GM18907 (cell line): ENCODE data around the gene METTL2B.
"Not testable (repeated sequence)": the region's sequence is repeated elsewhere in the genome, so short reads cannot be mapped to it uniquely, and the experiment has no call there.

Source experiments
- ATAC-seq: cut with Tn5 transposase; IDR thresholded peaks from one replicate; pipeline ENCODE4 v1.9.1; 2021; ENCODE audit warnings: mild to moderate bottlenecking, moderate library complexity; ENCODE audit not compliant: unreplicated experiment

Gene METTL2B

GRCh38 chr7:128523226-128523931 lies 46.8 kb downstream of the METTL2B start:
- ATAC-seq = not testable (repeated sequence)

GRCh38 chr7:128523932-128524524 lies 47.5 kb downstream of the METTL2B start:
- not testable (repeated sequence) for ATAC-seq

GRCh38 chr7:128525584-128525983 lies 49.0 kb downstream of the METTL2B start:
- ATAC-seq = not testable (repeated sequence)

DNA sequence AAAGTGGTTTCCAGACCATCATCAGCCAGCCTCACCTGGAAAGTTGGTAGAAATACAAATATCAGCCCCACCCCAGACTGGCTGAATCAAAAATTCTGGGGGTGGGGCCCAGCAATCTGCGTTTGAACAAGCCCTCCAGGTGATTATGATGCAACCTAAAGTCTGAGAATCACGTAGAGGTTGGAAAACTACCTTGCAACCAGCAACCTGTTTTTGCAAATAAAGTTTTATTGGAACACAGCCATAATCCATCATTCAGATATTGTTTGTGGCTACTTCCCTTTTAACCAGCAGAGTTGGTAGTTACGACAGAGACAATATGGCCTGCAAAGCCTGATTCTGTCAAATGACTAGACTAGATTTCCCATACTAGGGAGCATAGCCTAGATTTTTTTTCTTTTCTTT lies 49.5 kb downstream of the METTL2B start:
- ATAC-seq = not testable (repeated sequence)

GRCh38 chr7:128529191-128529590 lies 52.6 kb downstream of the METTL2B start:
- not testable (repeated sequence) for ATAC-seq

DNA sequence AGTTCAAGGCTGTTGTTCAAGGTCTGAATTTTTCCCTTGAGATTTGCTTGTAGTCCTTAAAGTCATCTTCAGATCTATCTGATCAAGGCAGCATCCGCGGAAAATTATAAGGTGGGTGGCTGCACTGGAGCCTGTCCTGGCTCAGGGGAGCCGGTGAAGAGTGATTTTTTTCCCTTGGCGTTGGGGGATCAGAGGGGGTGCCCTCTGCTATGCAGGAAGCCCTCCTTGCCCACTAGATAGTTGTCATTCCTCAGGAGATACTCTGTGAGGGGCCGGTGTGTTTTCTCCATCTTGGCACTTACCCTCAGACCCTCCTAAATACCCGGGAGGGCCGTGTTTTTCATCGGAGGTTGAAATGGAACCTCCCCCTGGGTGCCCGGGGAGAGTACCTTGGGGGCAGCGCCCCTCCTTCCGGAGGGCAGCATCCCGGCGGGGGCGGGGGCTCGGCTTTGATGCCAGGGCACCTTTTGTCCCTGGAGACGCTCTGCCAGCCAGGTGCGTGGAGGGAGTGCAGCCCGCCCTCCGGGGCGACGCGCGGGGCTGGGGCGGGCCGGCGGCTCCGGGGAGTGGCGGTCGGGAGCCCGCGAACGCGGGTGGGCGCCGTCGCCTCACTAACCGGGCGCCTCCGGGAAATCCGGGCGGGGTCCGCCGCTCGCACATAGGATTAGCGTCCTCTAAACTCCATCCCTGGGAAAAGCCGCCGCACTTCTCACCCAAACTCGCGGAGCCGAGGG lies 53.7 kb downstream of the METTL2B start:
- ATAC-seq = peak; percentile 16

DNA sequence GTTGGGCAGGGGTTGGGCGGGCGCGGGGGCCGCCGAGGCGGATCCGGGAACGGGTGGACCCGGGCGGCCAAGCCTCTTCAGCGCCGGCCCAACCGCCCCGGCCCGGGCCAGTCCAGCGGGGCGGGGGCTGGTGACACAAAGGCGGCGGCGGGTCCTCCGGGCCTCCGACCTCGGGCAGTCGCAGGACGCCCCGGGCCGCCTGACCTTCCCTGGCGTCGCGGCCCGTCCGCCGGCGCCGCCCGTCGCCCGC lies 54.2 kb downstream of the METTL2B start:
- ATAC-seq = no peak

- ATAC-seq = peak; percentile 74
Observed at GRCh38 chr7:128531105-128531954, 54.8 kb downstream of the METTL2B start.

DNA sequence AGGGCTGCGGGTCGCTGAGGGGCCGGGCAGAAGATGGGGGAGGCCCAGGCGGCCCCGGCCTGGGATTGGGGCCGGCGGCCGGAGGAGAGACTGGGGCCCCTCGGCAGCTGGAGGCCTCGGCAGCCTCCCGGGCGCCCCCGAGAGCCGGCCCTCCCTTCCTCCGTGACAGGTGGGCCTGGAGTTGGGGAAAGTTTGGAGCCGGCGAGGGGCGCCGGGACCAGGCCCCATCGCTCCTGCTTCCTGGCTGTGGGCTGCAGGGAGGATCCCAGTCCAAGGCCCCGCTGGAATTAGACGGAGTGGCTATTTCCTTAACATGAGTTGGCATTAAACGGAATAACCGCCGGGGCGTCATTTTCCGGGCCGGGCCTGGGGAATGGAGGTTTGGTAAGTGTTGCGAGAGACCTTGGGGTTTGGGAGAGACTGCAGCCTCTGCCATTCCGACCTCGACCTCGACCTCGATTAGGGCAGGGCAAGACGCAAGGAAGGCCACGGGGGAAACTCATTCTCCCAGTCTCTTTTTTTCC lies 55.5 kb downstream of the METTL2B start:
- peak; percentile 32 for ATAC-seq

- not testable (repeated sequence) for ATAC-seq
Observed at GRCh38 chr7:128532956-128533355, 56.4 kb downstream of the METTL2B start.

DNA sequence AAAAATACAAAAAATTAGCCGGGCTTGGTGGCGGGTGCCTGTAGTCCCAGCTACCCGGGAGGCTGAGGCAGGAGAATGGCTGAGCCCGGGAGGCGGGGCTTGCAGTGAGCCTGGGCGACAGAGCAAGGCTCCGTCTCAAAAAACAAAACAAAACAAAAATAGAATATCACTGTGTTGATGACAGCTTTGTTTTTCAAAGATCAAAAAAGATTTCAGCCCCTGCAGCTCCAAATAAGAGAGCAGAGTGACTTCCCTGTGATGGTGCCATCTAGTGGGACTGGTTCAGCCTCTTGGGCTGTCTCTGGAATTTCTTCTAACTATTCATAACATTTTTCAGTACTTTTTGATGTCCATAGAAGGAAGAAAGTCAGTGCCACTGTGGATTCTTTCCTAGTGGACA lies 60.9 kb downstream of the METTL2B start:
- peak; percentile 61 for ATAC-seq

DNA sequence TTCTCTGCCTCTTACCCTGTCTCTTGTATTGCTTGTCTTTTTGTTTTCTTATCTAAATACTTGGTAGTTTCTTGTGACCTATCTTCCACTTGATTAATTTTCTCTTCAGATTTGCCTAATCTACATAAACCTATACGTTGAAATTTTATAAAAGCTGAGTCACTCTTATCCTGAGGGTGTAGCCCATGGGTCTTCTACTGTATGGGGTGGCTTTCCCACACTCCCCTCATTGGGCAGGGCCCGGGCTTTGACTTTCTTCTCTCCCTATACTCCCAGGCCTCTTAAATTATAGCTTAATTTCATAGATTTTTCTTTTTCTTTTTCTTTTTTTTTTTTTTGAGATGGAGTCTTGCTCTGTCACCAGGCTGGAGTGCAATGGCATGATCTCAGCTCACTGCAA lies 66.0 kb downstream of the METTL2B start:
- ATAC-seq = not testable (repeated sequence)

DNA sequence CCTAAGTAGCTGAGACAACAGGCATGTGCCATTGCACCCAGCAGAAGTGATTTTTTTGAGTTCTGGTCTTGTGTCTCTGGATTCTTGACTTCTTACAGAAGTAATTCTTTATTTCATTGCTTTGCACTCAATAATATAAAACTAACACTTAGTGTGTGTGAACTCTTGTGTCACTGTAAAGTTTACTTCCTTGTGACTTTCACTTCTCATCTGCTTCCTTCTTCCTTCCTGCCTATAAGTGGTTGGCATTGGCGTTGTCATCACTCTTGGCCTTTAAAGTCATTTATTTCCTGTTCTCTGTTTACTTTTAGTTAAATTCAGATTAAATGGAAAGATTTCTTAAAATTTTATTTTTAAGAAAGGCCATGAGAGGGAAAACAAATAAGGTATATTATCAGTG lies 66.8 kb downstream of the METTL2B start:
- ATAC-seq = not testable (repeated sequence)

GRCh38 chr7:128546319-128546851 lies 69.8 kb downstream of the METTL2B start:
- ATAC-seq = not testable (repeated sequence)

GRCh38 chr7:128550920-128551319 lies 74.4 kb downstream of the METTL2B start:
- ATAC-seq = no peak

DNA sequence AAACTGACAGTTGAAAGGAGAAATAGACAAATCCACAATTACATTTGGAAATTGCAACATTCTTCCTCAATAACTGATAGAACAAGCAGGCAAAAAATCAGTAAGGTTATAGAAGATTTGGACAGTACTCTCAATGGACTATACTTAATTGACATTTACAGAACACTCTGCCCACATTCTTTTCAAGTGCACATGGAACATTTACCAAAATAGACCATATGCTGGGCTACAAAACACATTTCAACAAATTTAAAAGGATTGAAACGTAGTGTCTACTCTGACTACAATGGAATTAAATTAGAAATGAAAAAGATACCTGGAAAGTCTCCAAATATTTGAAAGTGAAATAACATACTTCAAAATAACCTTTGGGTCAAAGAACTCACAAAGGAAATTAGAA lies 77.8 kb downstream of the METTL2B start:
- ATAC-seq = not testable (repeated sequence)
